ENCODE data around the gene CEP112.

DNA sequence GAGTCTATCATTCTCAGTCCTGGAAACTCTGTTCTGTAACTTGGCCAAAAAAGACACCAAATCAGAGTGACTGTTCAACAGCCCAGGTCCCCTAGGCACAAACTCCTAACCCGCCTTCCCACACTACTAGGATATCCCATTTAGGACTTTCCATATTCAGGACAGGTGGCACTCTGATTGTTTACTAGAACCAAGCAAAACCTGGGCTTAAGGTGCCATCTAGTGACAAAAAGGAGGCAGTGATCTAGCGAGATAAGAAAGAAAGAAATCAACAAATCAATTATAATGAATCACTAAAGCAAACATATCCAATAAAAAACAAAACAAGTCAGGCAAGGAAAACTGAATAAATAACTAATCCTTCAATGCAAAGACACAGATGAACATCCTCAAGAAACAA lies 203.9 kb downstream of the CEP112 start:
- no peak for TF ChIP-seq ZFX (IDR thresholded peaks at IDR 0.05; ENCODE audit: borderline replicate concordance)
- TF ChIP-seq, protein P1, sequence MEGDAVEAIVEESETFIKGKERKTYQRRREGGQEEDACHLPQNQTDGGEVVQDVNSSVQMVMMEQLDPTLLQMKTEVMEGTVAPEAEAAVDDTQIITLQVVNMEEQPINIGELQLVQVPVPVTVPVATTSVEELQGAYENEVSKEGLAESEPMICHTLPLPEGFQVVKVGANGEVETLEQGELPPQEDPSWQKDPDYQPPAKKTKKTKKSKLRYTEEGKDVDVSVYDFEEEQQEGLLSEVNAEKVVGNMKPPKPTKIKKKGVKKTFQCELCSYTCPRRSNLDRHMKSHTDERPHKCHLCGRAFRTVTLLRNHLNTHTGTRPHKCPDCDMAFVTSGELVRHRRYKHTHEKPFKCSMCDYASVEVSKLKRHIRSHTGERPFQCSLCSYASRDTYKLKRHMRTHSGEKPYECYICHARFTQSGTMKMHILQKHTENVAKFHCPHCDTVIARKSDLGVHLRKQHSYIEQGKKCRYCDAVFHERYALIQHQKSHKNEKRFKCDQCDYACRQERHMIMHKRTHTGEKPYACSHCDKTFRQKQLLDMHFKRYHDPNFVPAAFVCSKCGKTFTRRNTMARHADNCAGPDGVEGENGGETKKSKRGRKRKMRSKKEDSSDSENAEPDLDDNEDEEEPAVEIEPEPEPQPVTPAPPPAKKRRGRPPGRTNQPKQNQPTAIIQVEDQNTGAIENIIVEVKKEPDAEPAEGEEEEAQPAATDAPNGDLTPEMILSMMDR (IDR thresholded peaks at IDR 0.05), result peak; percentile 68
